Stimulated activated naive B cell treated with anti-CD40 and anti-IgM and Interleukin-4, amounts not matched to agents 10 μg/mL and 1 μg/mL and 100 μg/mL, for 72 hours (primary cell): ENCODE data around the gene LDLRAD4.

Source experiments
- ATAC-seq, 2 donors: fragments of 150-1000 bp; cut with Tn5 transposase; replicated peaks; 2 replicates each; pipeline ENCODE4 v1.10.0; 2021; ENCODE audit warnings: moderate library complexity in 1 of 2
- DNase-seq: peaks from one replicate; pipeline ENCODE4 v3.0.0; 2021
- H3K27ac Mint-ChIP-seq: one replicate; pipeline ENCODE4 v1.8.0; 2022; ENCODE audit warnings: mild to moderate bottlenecking, mixed read lengths
- H3K27me3 Mint-ChIP-seq, 2 donors: one replicate each; pipeline ENCODE4 v1.8.0; 2022; ENCODE audit warnings: mixed read lengths in 2 of 2
- H3K36me3 Mint-ChIP-seq, 2 donors: one replicate each; pipeline ENCODE4 v1.8.0; 2022; ENCODE audit warnings: mixed read lengths in 2 of 2, mild to moderate bottlenecking in 1 of 2
- H3K4me1 Mint-ChIP-seq, 2 donors: one replicate each; pipeline ENCODE4 v1.8.0; 2022; ENCODE audit warnings: mixed read lengths in 2 of 2, mild to moderate bottlenecking in 1 of 2
- H3K4me3 Mint-ChIP-seq, 2 donors: one replicate each; pipeline ENCODE4 v1.8.0; 2022; ENCODE audit warnings: mild to moderate bottlenecking in 2 of 2, mixed read lengths in 2 of 2, moderate library complexity in 1 of 2
- H3K9me3 Mint-ChIP-seq, 2 donors: one replicate each; pipeline ENCODE4 v1.8.0; 2022; ENCODE audit warnings: mixed read lengths in 2 of 2, mild to moderate bottlenecking in 1 of 2

LDLRAD4 gene

GRCh38 chr18:13522861-13523660 is 304.5 kb downstream of the LDLRAD4 start:
- no peak for DNase-seq
- Mint-ChIP-seq H3K4me3 (no peak overlapping the region), H3K36me3 (peaks cover 10 to 27% of the 10 kb centered on the region in 2 donors), H3K27me3 (no peaks in the 10 kb centered on the region), H3K4me1 (peaks cover 8 to 17% of the 10 kb centered on the region in 2 donors), H3K27ac (peak overlapping the region; percentile 9), H3K9me3 (peaks cover 1 to 2% of the 10 kb centered on the region in 2 donors)
- ATAC-seq, result no peak

- Mint-ChIP-seq H3K4me3 (no peak overlapping the region), H3K27ac (no peak overlapping the region), H3K36me3 (peaks cover 7 to 21% of the 10 kb centered on the region in 2 donors), H3K4me1 (peaks cover 8 to 19% of the 10 kb centered on the region in 2 donors), H3K9me3 (no peaks in the 10 kb centered on the region), H3K27me3 (no peaks in the 10 kb centered on the region)
- DNase-seq (no peak), ATAC-seq (no peak)
These were observed 305.5 kb downstream of the LDLRAD4 start for GRCh38 chr18:13524054-13524453.

GRCh38 chr18:13524811-13525210 is 306.3 kb downstream of the LDLRAD4 start:
- DNase-seq, result no peak
- Mint-ChIP-seq H3K27ac (no peak overlapping the region), H3K9me3 (no peaks in the 10 kb centered on the region), H3K4me3 (no peak overlapping the region), H3K4me1 (peaks cover 8 to 19% of the 10 kb centered on the region in 2 donors), H3K27me3 (no peaks in the 10 kb centered on the region), H3K36me3 (peaks cover 4 to 18% of the 10 kb centered on the region in 2 donors)
- ATAC-seq, result no peak

- Mint-ChIP-seq H3K4me1 (peaks cover 10 to 19% of the 10 kb centered on the region in 2 donors), H3K27ac (no peak overlapping the region)
- ATAC-seq, result no peak
These were observed 306.9 kb downstream of the LDLRAD4 start for GRCh38 chr18:13525381-13526029.

GRCh38 chr18:13526519-13526918 is 308.0 kb downstream of the LDLRAD4 start:
- no peak overlapping the region for H3K27ac Mint-ChIP-seq
- DNase-seq (no peak), ATAC-seq (no peak)
- no peaks in the 10 kb centered on the region for H3K9me3 Mint-ChIP-seq
- peaks cover 4 to 14% of the 10 kb centered on the region in 2 donors for H3K36me3 Mint-ChIP-seq
- H3K27me3 Mint-ChIP-seq, result no peaks in the 10 kb centered on the region
- H3K4me3 Mint-ChIP-seq, result no peak overlapping the region
- peaks cover 13 to 24% of the 10 kb centered on the region in 2 donors for H3K4me1 Mint-ChIP-seq

More at GRCh38 chr18:13525381-13526029, 306.9 kb downstream of the LDLRAD4 start:
- DNase-seq, result no peak
- Mint-ChIP-seq H3K4me3 (no peak overlapping the region), H3K9me3 (no peaks in the 10 kb centered on the region), H3K27me3 (no peaks in the 10 kb centered on the region), H3K36me3 (peaks cover 4 to 14% of the 10 kb centered on the region in 2 donors)

- H3K27me3 Mint-ChIP-seq, result no peaks in the 10 kb centered on the region
- no peak for DNase-seq
- no peaks in the 10 kb centered on the region for H3K9me3 Mint-ChIP-seq
- no peak for ATAC-seq
- H3K4me3 Mint-ChIP-seq, result no peak overlapping the region
- H3K27ac Mint-ChIP-seq, result no peak overlapping the region
- H3K36me3 Mint-ChIP-seq, result peaks cover 4 to 14% of the 10 kb centered on the region in 2 donors
- H3K4me1 Mint-ChIP-seq, result peaks cover 13 to 24% of the 10 kb centered on the region in 2 donors
These were observed 308.7 kb downstream of the LDLRAD4 start for GRCh38 chr18:13527256-13527655.

GRCh38 chr18:13527730-13528129 is 309.2 kb downstream of the LDLRAD4 start:
- no peak overlapping the region for H3K27ac Mint-ChIP-seq
- DNase-seq, result no peak
- peaks cover 4 to 14% of the 10 kb centered on the region in 2 donors for H3K36me3 Mint-ChIP-seq
- H3K27me3 Mint-ChIP-seq, result no peaks in the 10 kb centered on the region
- peaks cover 13 to 24% of the 10 kb centered on the region in 2 donors for H3K4me1 Mint-ChIP-seq
- no peak overlapping the region for H3K4me3 Mint-ChIP-seq
- ATAC-seq, result no peak
- H3K9me3 Mint-ChIP-seq, result no peaks in the 10 kb centered on the region

GRCh38 chr18:13528739-13529392 is 310.3 kb downstream of the LDLRAD4 start:
- H3K27ac Mint-ChIP-seq, result no peak overlapping the region
- H3K4me1 Mint-ChIP-seq, result peaks cover 13 to 26% of the 10 kb centered on the region in 2 donors
- ATAC-seq, result no peak

GRCh38 chr18:13530033-13530878 is 311.7 kb downstream of the LDLRAD4 start:
- Mint-ChIP-seq H3K4me3 (no peak overlapping the region), H3K27me3 (no peaks in the 10 kb centered on the region), H3K27ac (no peak overlapping the region), H3K36me3 (peaks cover 3 to 12% of the 10 kb centered on the region in 2 donors), H3K9me3 (no peaks in the 10 kb centered on the region), H3K4me1 (peaks cover 13 to 38% of the 10 kb centered on the region in 2 donors)
- ATAC-seq (no peak), DNase-seq (no peak)

More at GRCh38 chr18:13528739-13529392, 310.3 kb downstream of the LDLRAD4 start:
- no peak for DNase-seq
- H3K36me3 Mint-ChIP-seq, result peaks cover 4 to 14% of the 10 kb centered on the region in 2 donors
- H3K9me3 Mint-ChIP-seq, result no peaks in the 10 kb centered on the region
- H3K27me3 Mint-ChIP-seq, result no peaks in the 10 kb centered on the region
- H3K4me3 Mint-ChIP-seq, result no peak overlapping the region

GRCh38 chr18:13530879-13531387 is 312.4 kb downstream of the LDLRAD4 start:
- no peak overlapping the region for H3K27ac Mint-ChIP-seq
- H3K9me3 Mint-ChIP-seq, result no peaks in the 10 kb centered on the region
- peaks cover 3 to 11% of the 10 kb centered on the region in 2 donors for H3K36me3 Mint-ChIP-seq
- H3K4me1 Mint-ChIP-seq, result peaks cover 13 to 38% of the 10 kb centered on the region in 2 donors
- ATAC-seq, result peak; percentile 74 to 87
- no peak overlapping the region for H3K4me3 Mint-ChIP-seq
- no peaks in the 10 kb centered on the region for H3K27me3 Mint-ChIP-seq
- no peak for DNase-seq

- DNase-seq (no peak), ATAC-seq (no peak)
- peaks cover 3 to 10% of the 10 kb centered on the region in 2 donors for H3K36me3 Mint-ChIP-seq
- H3K9me3 Mint-ChIP-seq, result no peaks in the 10 kb centered on the region
- no peak overlapping the region for H3K4me3 Mint-ChIP-seq
- H3K27me3 Mint-ChIP-seq, result no peaks in the 10 kb centered on the region
- no peak overlapping the region for H3K27ac Mint-ChIP-seq
- peaks cover 15 to 45% of the 10 kb centered on the region in 2 donors for H3K4me1 Mint-ChIP-seq
These were observed 313.2 kb downstream of the LDLRAD4 start for GRCh38 chr18:13531681-13532325.

GRCh38 chr18:13532406-13533075 is 314.0 kb downstream of the LDLRAD4 start:
- DNase-seq, result no peak
- Mint-ChIP-seq H3K27ac (no peak overlapping the region), H3K4me1 (peaks cover 19 to 52% of the 10 kb centered on the region in 2 donors)

GRCh38 chr18:13534631-13535030 is 316.1 kb downstream of the LDLRAD4 start:
- no peak overlapping the region for H3K27ac Mint-ChIP-seq
- peaks cover 32 to 64% of the 10 kb centered on the region in 2 donors for H3K4me1 Mint-ChIP-seq
- DNase-seq (no peak), ATAC-seq (no peak)
- no peaks in the 10 kb centered on the region for H3K27me3 Mint-ChIP-seq
- no peak overlapping the region for H3K4me3 Mint-ChIP-seq
- no peaks in the 10 kb centered on the region for H3K9me3 Mint-ChIP-seq
- H3K36me3 Mint-ChIP-seq, result peaks cover 0 to 3% of the 10 kb centered on the region in 2 donors

More at GRCh38 chr18:13532406-13533075, 314.0 kb downstream of the LDLRAD4 start:
- Mint-ChIP-seq H3K4me3 (no peak overlapping the region), H3K36me3 (peaks cover 3 to 7% of the 10 kb centered on the region in 2 donors), H3K9me3 (no peaks in the 10 kb centered on the region), H3K27me3 (no peaks in the 10 kb centered on the region)
- no peak for ATAC-seq
